HEK293T (cell line): Measurements from ENCODE around the gene TBC1D12.

Experiments used
- CTCF ChIA-PET: fragments of 350-600 bp; formaldehyde crosslinking; extraction: SDS; loops from one replicate; lab custom pipeline; 2021; ENCODE audit warnings: antibody characterized with exemption, inconsistent platforms; lab: Yijun Ruan, JAX
- POLR2A ChIA-PET: fragments of 350-600 bp; formaldehyde crosslinking; extraction: SDS; loops from one replicate; lab custom pipeline; 2020; ENCODE audit warnings: antibody characterized with exemption, inconsistent platforms; lab: Yijun Ruan, JAX
- DNase-seq: peaks from one replicate; pipeline ENCODE4 v3.0.0; 2012; ENCODE audit warnings: mixed read lengths; ENCODE audit errors: extremely low spot score
- ARNT ChIP-seq: fragments of 450-650 bp; IDR thresholded peaks from 2 replicates; pipeline ENCODE4 v1.6.1; 2017; ENCODE audit warnings: mild to moderate bottlenecking
- BHLHE40 ChIP-seq: fragments of 450-650 bp; IDR thresholded peaks from 2 replicates; pipeline ENCODE4 v1.6.1; 2016; ENCODE audit warnings: mild to moderate bottlenecking, moderate library complexity, borderline replicate concordance
- CTBP1 ChIP-seq: fragments of 450-650 bp; IDR thresholded peaks from 2 replicates; pipeline ENCODE4 v1.6.1; 2016; ENCODE audit warnings: borderline replicate concordance
- ELF4 ChIP-seq: fragments of 450-650 bp; IDR thresholded peaks from 2 replicates; pipeline ENCODE4 v1.6.1; 2017; ENCODE audit warnings: antibody characterized with exemption
- FOXA1 ChIP-seq: fragments of 450-650 bp; IDR thresholded peaks from 2 replicates; pipeline ENCODE4 v1.6.1; 2016; ENCODE audit warnings: mild to moderate bottlenecking
- FOXK2 ChIP-seq: fragments of 450-650 bp; IDR thresholded peaks from 2 replicates; pipeline ENCODE4 v1.6.1; 2016; ENCODE audit warnings: mild to moderate bottlenecking
- FOXM1 ChIP-seq: fragments of 450-650 bp; IDR thresholded peaks from 2 replicates; pipeline ENCODE4 v1.6.1; 2017; ENCODE audit warnings: mild to moderate bottlenecking, borderline replicate concordance
- HDGF ChIP-seq: fragments of 450-650 bp; IDR thresholded peaks from 2 replicates; pipeline ENCODE4 v1.6.1; 2017; ENCODE audit warnings: antibody characterized with exemption, borderline replicate concordance
- L3MBTL2 ChIP-seq: fragments of 450-650 bp; conservative IDR thresholded peaks from 2 replicates; pipeline ENCODE4 v1.6.1; 2016; ENCODE audit warnings: mild to moderate bottlenecking
- LEF1 ChIP-seq: fragments of 450-650 bp; IDR thresholded peaks from 2 replicates; pipeline ENCODE4 v1.6.1; 2017; ENCODE audit warnings: mild to moderate bottlenecking, borderline replicate concordance
- NFRKB ChIP-seq: fragments of 450-650 bp; IDR thresholded peaks from 2 replicates; pipeline ENCODE4 v1.6.1; 2016; ENCODE audit warnings: mild to moderate bottlenecking, moderate library complexity
- PKNOX1 ChIP-seq: fragments of 450-650 bp; IDR thresholded peaks from 2 replicates; pipeline ENCODE4 v1.6.1; 2016
- SP1 ChIP-seq: fragments of 450-650 bp; IDR thresholded peaks from 2 replicates; pipeline ENCODE4 v1.6.1; 2017
- SUZ12 ChIP-seq: fragments of 450-650 bp; IDR thresholded peaks from 2 replicates; pipeline ENCODE4 v1.6.1; 2016; ENCODE audit warnings: mild to moderate bottlenecking
- TARDBP ChIP-seq: fragments of 450-650 bp; IDR thresholded peaks from 2 replicates; pipeline ENCODE4 v1.6.1; 2016
- ZNF384 ChIP-seq: fragments of 450-650 bp; IDR thresholded peaks from 2 replicates; pipeline ENCODE4 v1.6.1; 2016

The TBC1D12 gene

GRCh38 chr10:94578790-94579189 is 176.4 kb downstream of the TBC1D12 start:
- POLR2A ChIA-PET = no interaction called here
- CTCF ChIA-PET = interaction anchor here (0.6 kb wide), 1 partner anchor 67 kb away, joined by 5 read pairs; no protein-coding TSS in a partner anchor
- TF ChIP-seq SUZ12 (no peak), LEF1 (no peak), PKNOX1 (no peak), CTBP1 (no peak), SP1 (no peak), ARNT (no peak), FOXA1 (no peak), ZNF384 (no peak)
- no peak for DNase-seq

GRCh38 chr10:94583124-94583523 is 180.8 kb downstream of the TBC1D12 start:
- no peak for DNase-seq
- POLR2A ChIA-PET = no interaction called here
- TF ChIP-seq ELF4 (no peak), L3MBTL2 (no peak), ZNF384 (no peak), SP1 (no peak), HDGF (no peak), CTBP1 (no peak), LEF1 (no peak), PKNOX1 (no peak), SUZ12 (no peak), TARDBP (no peak), BHLHE40 (no peak), FOXK2 (no peak), FOXA1 (no peak), FOXM1 (no peak), NFRKB (no peak), ARNT (no peak)
- CTCF ChIA-PET = no interaction called here
